A549 (cell line): ENCODE measurements around the gene GPATCH1. TPM values are rescaled to one million over a fixed set of nuclear protein-coding genes. Genes with fewer than 3 reads are reported as not detected.

Source experiments
- BHLHE40 ChIP-seq: IDR thresholded peaks from 2 replicates; pipeline ENCODE4 v1.6.1; 2012; ENCODE audit warnings: low read depth, low read length, inconsistent platforms
- CBX2 ChIP-seq: fragments of 200-600 bp; sonication (generic); IDR thresholded peaks from 2 replicates; pipeline ENCODE4 v1.6.1; 2016; ENCODE audit warnings: low read depth, mild to moderate bottlenecking, borderline replicate concordance
- CBX8 ChIP-seq: fragments of 200-600 bp; sonication (generic); IDR thresholded peaks from 2 replicates; pipeline ENCODE4 v1.6.1; 2016
- CEBPB ChIP-seq, 2 experiments: fragments of >200 bp in 1 of 2; sonication (Bioruptor Twin) in 1 of 2; formaldehyde crosslinking in 1 of 2; IDR thresholded peaks; 2 replicates each; pipeline ENCODE4 v1.6.1; 2012 to 2016
- EHMT2 ChIP-seq: fragments of 200-600 bp; sonication (generic); IDR thresholded peaks from 2 replicates; pipeline ENCODE4 v1.6.1; 2016; ENCODE audit warnings: antibody characterized with exemption, low read depth, mild to moderate bottlenecking, moderate library complexity
- ESRRA ChIP-seq: fragments of 150-350 bp; IDR thresholded peaks from 2 replicates; pipeline ENCODE4 v1.6.1; 2014; ENCODE audit warnings: mild to moderate bottlenecking, low read length, borderline replicate concordance
- FOSB ChIP-seq: fragments of 250-450 bp; sonication (Bioruptor Pico); IDR thresholded peaks from 2 replicates; pipeline ENCODE4 v1.5.0; 2020; ENCODE audit warnings: mild to moderate bottlenecking, moderate library complexity
- FOSL2 ChIP-seq, 2 experiments: fragments of 450-650 bp in 1 of 2; fragments of >200 bp in 1 of 2; sonication (Bioruptor Twin) in 1 of 2; formaldehyde crosslinking; IDR thresholded peaks; 2 replicates each; pipeline versions ENCODE4 v1.5.0 to v1.6.1; 2016 to 2020; ENCODE audit warnings: mild to moderate bottlenecking in 1 of 2, moderate library complexity in 1 of 2
- GATA3 ChIP-seq: IDR thresholded peaks from 2 replicates; pipeline ENCODE4 v1.6.1; 2012; ENCODE audit warnings: borderline replicate concordance
- HOXB13 ChIP-seq: fragments of 250-450 bp; sonication (Bioruptor Pico); IDR thresholded peaks from 2 replicates; pipeline ENCODE4 v1.5.0; 2020; ENCODE audit warnings: low read depth, mild to moderate bottlenecking, moderate library complexity
- MAFK ChIP-seq: fragments of 450-650 bp; IDR thresholded peaks from 2 replicates; pipeline ENCODE4 v1.6.1; 2014; ENCODE audit not compliant: partially characterized antibody
- MYC ChIP-seq: IDR thresholded peaks from 2 replicates; pipeline ENCODE4 v1.6.1; 2012; ENCODE audit warnings: mild to moderate bottlenecking, inconsistent platforms, low read length, improper control_type of control experiment, borderline replicate concordance
- NFE2L2 ChIP-seq: fragments of 150-350 bp; conservative IDR thresholded peaks from 2 replicates; pipeline ENCODE4 v1.6.1; 2014; ENCODE audit warnings: low read length
- PHF8 ChIP-seq: fragments of 200-600 bp; sonication (generic); IDR thresholded peaks from 2 replicates; pipeline ENCODE4 v1.6.1; 2016; ENCODE audit warnings: low read depth, mild to moderate bottlenecking, antibody characterized with exemption, moderate library complexity, borderline replicate concordance
- POLR2AphosphoS2 ChIP-seq: conservative IDR thresholded peaks from 2 replicates; pipeline ENCODE4 v1.6.1; 2012; ENCODE audit warnings: low read length, improper control_type of control experiment, inconsistent platforms
- RAD21 ChIP-seq, 2 experiments: fragments of >200 bp in 1 of 2; sonication (Bioruptor Twin) in 1 of 2; formaldehyde crosslinking in 1 of 2; IDR thresholded peaks in 1 of 2; conservative IDR thresholded peaks in 1 of 2; 2 replicates in 1 of 2; 3 replicates in 1 of 2; pipeline ENCODE4 v1.6.1; 2012 to 2018; ENCODE audit warnings: inconsistent platforms in 1 of 2
- RARB ChIP-seq: fragments of 250-450 bp; sonication (Bioruptor Pico); IDR thresholded peaks from 2 replicates; pipeline ENCODE4 v1.8.0; 2021; ENCODE audit warnings: mild to moderate bottlenecking, moderate library complexity
- RNF2 ChIP-seq: fragments of 200-600 bp; sonication (generic); IDR thresholded peaks from 2 replicates; pipeline ENCODE4 v1.6.1; 2016; ENCODE audit warnings: low read depth, mild to moderate bottlenecking, antibody characterized with exemption, moderate library complexity, borderline replicate concordance
- SREBF2 ChIP-seq: fragments of 450-650 bp; IDR thresholded peaks from 2 replicates; pipeline ENCODE4 v1.6.1; 2014; ENCODE audit warnings: mild to moderate bottlenecking, moderate library complexity
- TP53 ChIP-seq: fragments of 250-450 bp; sonication (Bioruptor Pico); IDR thresholded peaks from 2 replicates; pipeline ENCODE4 v1.5.0; 2021; ENCODE audit warnings: mild to moderate bottlenecking, moderate library complexity
- ZC3H11A ChIP-seq: fragments of 450-650 bp; IDR thresholded peaks from 2 replicates; pipeline ENCODE4 v1.6.1; 2014; ENCODE audit warnings: antibody characterized with exemption, mild to moderate bottlenecking
- ZNF302 ChIP-seq: fragments of 250-450 bp; sonication (Bioruptor Pico); IDR thresholded peaks from 2 replicates; pipeline ENCODE4 v1.9.0; 2021; ENCODE audit warnings: inconsistent platforms, mild to moderate bottlenecking, moderate library complexity
- polyA plus RNA-seq, 4 experiments: library from polyadenylated mRNA; depleted of rRNA in 3 of 4; stranded (reverse); fragments of >200 nt; fragmentation: RNase III in 1 of 4; extraction: RNeasy Plus Mini Kit Qiagen cat#74134 plus additional on column Dnase treatment in 1 of 4; gene quantifications; 2 replicates in 3 of 4; 3 replicates in 1 of 4; pipeline ENCODE4 v1.2.3, GENCODE V29; 2011 to 2017
- TF ChIP-seq, protein P1 (sequence below): fragments of 450-650 bp; IDR thresholded peaks from 2 replicates; pipeline ENCODE4 v1.6.1; 2014; ENCODE audit warnings: antibody characterized with exemption
- TF ChIP-seq, protein P2 (sequence below): fragments of 250-450 bp; sonication (Bioruptor Pico); IDR thresholded peaks from 2 replicates; pipeline ENCODE4 v1.5.0; 2021; ENCODE audit warnings: mild to moderate bottlenecking, moderate library complexity, borderline replicate concordance
- TF ChIP-seq, protein P3 (sequence below): IDR thresholded peaks from 2 replicates; pipeline ENCODE4 v1.6.1; 2012
- TF ChIP-seq, protein P4 (sequence below): fragments of 250-450 bp; sonication (Bioruptor Pico); IDR thresholded peaks from 2 replicates; pipeline ENCODE4 v1.5.0; 2020; ENCODE audit warnings: low read depth, mild to moderate bottlenecking, moderate library complexity
- TF ChIP-seq, protein P5 (sequence below): IDR thresholded peaks from 2 replicates; pipeline ENCODE4 v1.6.1; 2012
- TF ChIP-seq, protein P6 (sequence below): fragments of >200 bp; sonication (Bioruptor Twin); formaldehyde crosslinking; IDR thresholded peaks from 3 replicates; pipeline ENCODE4 v1.5.1; 2016

Gene GPATCH1
- polyA plus RNA-seq, 2 of the 4 experiments (the other 2 are of a cell fraction), result 12.1 to 24.2 TPM

DNA sequence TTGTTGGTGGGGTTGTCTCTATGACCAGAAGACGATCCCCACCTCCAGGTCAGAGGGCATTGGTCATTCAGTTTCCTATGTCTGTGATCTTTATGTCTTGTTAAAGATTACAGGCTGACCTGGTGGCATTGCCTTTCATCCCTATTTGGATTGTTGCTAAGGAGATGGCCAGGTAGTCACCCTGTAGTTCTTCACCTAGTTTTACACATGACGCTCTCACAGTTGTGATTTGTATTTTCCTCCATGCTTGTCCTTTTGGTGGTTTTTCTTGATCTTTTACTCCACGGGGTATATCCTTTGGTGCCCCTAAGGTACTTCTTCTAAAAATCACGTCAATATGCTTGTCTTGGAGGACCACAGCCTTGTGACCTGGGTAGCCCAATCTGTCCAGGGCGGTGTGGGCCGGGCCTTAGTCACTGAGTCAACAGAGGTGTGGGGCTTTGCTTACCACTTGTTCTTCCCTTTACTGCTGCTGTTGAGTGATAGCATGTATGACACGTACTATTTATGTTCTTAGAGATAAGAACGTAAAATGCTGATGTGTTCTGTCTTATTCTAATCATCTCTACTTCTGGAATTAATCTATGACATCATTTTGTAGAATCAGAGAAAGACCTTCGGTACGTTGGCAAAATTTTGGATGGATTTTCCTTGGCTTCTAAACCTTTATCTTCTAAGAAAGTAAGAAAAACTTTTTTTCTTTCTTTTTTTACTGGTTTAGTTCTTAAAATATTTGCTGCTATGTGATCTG is 20.1 kb downstream of the GPATCH1 start (continued):
- TF ChIP-seq, protein P1, sequence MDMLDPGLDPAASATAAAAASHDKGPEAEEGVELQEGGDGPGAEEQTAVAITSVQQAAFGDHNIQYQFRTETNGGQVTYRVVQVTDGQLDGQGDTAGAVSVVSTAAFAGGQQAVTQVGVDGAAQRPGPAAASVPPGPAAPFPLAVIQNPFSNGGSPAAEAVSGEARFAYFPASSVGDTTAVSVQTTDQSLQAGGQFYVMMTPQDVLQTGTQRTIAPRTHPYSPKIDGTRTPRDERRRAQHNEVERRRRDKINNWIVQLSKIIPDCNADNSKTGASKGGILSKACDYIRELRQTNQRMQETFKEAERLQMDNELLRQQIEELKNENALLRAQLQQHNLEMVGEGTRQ, result peak; percentile 59
- TF ChIP-seq EHMT2 (no peak), CBX2 (no peak), TP53 (no peak), PHF8 (no peak), RAD21 (conservative IDR thresholded peaks at IDR 0.05 in 1 of 2, IDR thresholded peaks at IDR 0.05 in 1 of 2) (peak; percentile 21; a peak in 2 of 5 replicates), RNF2 (no peak), ZNF302 (CRISPR knock-in tag) (no peak), HOXB13 (CRISPR knock-in tag) (no peak), NFE2L2 (no peak), RARB (CRISPR knock-in tag) (no peak), BHLHE40 (no peak), MAFK (peak; percentile 87), ZC3H11A (no peak), FOSL2 (IDR thresholded peaks at IDR 0.05) (0 out of 2 replicates have a peak, but pooled peaks have one; percentile 36), FOSL2 (CRISPR knock-in tag; IDR thresholded peaks at IDR 0.05) (peak; percentile 85), POLR2AphosphoS2 (no peak), SREBF2 (no peak), CBX8 (no peak), FOSB (CRISPR knock-in tag) (no peak), MYC (no peak), CEBPB (IDR thresholded peaks at IDR 0.05) (no peak), GATA3 (peak; percentile 75), ESRRA (no peak)
- TF ChIP-seq, protein P2, sequence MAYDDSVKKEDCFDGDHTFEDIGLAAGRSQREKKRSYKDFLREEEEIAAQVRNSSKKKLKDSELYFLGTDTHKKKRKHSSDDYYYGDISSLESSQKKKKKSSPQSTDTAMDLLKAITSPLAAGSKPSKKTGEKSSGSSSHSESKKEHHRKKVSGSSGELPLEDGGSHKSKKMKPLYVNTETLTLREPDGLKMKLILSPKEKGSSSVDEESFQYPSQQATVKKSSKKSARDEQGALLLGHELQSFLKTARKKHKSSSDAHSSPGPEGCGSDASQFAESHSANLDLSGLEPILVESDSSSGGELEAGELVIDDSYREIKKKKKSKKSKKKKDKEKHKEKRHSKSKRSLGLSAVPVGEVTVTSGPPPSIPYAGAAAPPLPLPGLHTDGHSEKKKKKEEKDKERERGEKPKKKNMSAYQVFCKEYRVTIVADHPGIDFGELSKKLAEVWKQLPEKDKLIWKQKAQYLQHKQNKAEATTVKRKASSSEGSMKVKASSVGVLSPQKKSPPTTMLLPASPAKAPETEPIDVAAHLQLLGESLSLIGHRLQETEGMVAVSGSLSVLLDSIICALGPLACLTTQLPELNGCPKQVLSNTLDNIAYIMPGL (CRISPR knock-in tag), result no peak
- TF ChIP-seq, protein P3, sequence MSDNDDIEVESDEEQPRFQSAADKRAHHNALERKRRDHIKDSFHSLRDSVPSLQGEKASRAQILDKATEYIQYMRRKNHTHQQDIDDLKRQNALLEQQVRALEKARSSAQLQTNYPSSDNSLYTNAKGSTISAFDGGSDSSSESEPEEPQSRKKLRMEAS, result peak; percentile 51; the same call in 1 of the 2 replicates
- TF ChIP-seq, protein P4, sequence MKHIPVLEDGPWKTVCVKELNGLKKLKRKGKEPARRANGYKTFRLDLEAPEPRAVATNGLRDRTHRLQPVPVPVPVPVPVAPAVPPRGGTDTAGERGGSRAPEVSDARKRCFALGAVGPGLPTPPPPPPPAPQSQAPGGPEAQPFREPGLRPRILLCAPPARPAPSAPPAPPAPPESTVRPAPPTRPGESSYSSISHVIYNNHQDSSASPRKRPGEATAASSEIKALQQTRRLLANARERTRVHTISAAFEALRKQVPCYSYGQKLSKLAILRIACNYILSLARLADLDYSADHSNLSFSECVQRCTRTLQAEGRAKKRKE, result no peak
- TF ChIP-seq, protein P5, sequence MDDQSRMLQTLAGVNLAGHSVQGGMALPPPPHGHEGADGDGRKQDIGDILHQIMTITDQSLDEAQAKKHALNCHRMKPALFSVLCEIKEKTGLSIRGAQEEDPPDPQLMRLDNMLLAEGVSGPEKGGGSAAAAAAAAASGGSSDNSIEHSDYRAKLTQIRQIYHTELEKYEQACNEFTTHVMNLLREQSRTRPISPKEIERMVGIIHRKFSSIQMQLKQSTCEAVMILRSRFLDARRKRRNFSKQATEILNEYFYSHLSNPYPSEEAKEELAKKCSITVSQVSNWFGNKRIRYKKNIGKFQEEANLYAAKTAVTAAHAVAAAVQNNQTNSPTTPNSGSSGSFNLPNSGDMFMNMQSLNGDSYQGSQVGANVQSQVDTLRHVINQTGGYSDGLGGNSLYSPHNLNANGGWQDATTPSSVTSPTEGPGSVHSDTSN, result no peak
- TF ChIP-seq, protein P6, sequence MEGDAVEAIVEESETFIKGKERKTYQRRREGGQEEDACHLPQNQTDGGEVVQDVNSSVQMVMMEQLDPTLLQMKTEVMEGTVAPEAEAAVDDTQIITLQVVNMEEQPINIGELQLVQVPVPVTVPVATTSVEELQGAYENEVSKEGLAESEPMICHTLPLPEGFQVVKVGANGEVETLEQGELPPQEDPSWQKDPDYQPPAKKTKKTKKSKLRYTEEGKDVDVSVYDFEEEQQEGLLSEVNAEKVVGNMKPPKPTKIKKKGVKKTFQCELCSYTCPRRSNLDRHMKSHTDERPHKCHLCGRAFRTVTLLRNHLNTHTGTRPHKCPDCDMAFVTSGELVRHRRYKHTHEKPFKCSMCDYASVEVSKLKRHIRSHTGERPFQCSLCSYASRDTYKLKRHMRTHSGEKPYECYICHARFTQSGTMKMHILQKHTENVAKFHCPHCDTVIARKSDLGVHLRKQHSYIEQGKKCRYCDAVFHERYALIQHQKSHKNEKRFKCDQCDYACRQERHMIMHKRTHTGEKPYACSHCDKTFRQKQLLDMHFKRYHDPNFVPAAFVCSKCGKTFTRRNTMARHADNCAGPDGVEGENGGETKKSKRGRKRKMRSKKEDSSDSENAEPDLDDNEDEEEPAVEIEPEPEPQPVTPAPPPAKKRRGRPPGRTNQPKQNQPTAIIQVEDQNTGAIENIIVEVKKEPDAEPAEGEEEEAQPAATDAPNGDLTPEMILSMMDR, result no peak
